GM23338 (cell line): ENCODE data around the gene APLNR. TPM values are rescaled to one million over a fixed set of nuclear protein-coding genes. Genes with fewer than 3 reads are reported as not detected.

ENCODE experiments used
- ATAC-seq: fragments of 200-7000 bp; cut with Tn5 transposase; 3 replicates; pipeline ENCODE4 v1.9.1; 2020
- DNase-seq: peaks from one replicate; pipeline ENCODE4 v3.0.0-alpha.2; 2015; ENCODE audit warnings: low spot score
- H2AFZ ChIP-seq: fragments of 200-600 bp; sonication (generic); 2 replicates; pipeline ENCODE4 v1.8.0; 2016; ENCODE audit warnings: antibody characterized with exemption, mild to moderate bottlenecking, moderate library complexity
- H3F3A ChIP-seq: fragments of 200-600 bp; sonication (generic); replicated peaks from 2 replicates; pipeline ENCODE4 v1.8.0; 2017; ENCODE audit warnings: antibody characterized with exemption, mixed run types, low read depth
- H3K27ac ChIP-seq: fragments of 200-600 bp; sonication (generic); 2 replicates; pipeline ENCODE4 v1.6.1; 2016; ENCODE audit warnings: low read depth
- H3K27me3 ChIP-seq: fragments of 200-600 bp; sonication (generic); 2 replicates; pipeline ENCODE4 v1.8.0; 2016; ENCODE audit warnings: mild to moderate bottlenecking, mixed run types, moderate library complexity; ENCODE audit not compliant: insufficient read depth
- H3K36me3 ChIP-seq: fragments of 200-600 bp; sonication (generic); 2 replicates; pipeline ENCODE4 v1.8.0; 2016; ENCODE audit warnings: mild to moderate bottlenecking; ENCODE audit not compliant: insufficient read depth
- H3K4me1 ChIP-seq: fragments of 200-600 bp; sonication (generic); 2 replicates; pipeline ENCODE4 v1.8.0; 2016; ENCODE audit warnings: mild to moderate bottlenecking, moderate library complexity; ENCODE audit not compliant: insufficient read depth
- H3K4me2 ChIP-seq: fragments of 200-600 bp; sonication (generic); 2 replicates; pipeline ENCODE4 v1.7.1; 2017; ENCODE audit warnings: mixed run types
- H3K4me3 ChIP-seq: fragments of 200-600 bp; sonication (generic); 2 replicates; pipeline ENCODE4 v1.6.1; 2016; ENCODE audit warnings: mixed run types
- H3K79me2 ChIP-seq: fragments of 200-600 bp; sonication (generic); replicated peaks from 2 replicates; pipeline ENCODE4 v1.8.0; 2017; ENCODE audit warnings: mild to moderate bottlenecking; ENCODE audit not compliant: insufficient read depth
- H3K9me2 ChIP-seq: fragments of 200-600 bp; sonication (generic); 2 replicates; pipeline ENCODE4 v1.8.0; 2017; ENCODE audit not compliant: insufficient read depth
- H4K20me1 ChIP-seq: fragments of 200-600 bp; sonication (generic); replicated peaks from 2 replicates; pipeline ENCODE4 v1.8.0; 2017; ENCODE audit warnings: mild to moderate bottlenecking; ENCODE audit not compliant: insufficient read depth
- H3K27ac Mint-ChIP-seq: 2 replicates; pipeline ENCODE4 v1.8.0; 2020; ENCODE audit warnings: inconsistent platforms, mild to moderate bottlenecking, moderate library complexity, mixed read lengths
- H3K27me3 Mint-ChIP-seq: 3 replicates; pipeline ENCODE4 v1.8.0; 2022; ENCODE audit warnings: low read depth, mild to moderate bottlenecking, moderate library complexity, mixed read lengths, inconsistent platforms; ENCODE audit not compliant: insufficient read depth, poor library complexity
- H3K36me3 Mint-ChIP-seq: 3 replicates; pipeline ENCODE4 v1.8.0; 2021; ENCODE audit warnings: low read depth, mild to moderate bottlenecking, inconsistent platforms, moderate library complexity, mixed read lengths
- H3K4me1 Mint-ChIP-seq: 3 replicates; pipeline ENCODE4 v1.8.0; 2020; ENCODE audit warnings: mild to moderate bottlenecking, inconsistent platforms, mixed read lengths
- H3K4me3 Mint-ChIP-seq: 3 replicates; pipeline ENCODE4 v1.8.0; 2021; ENCODE audit warnings: moderate library complexity, mild to moderate bottlenecking, inconsistent platforms, mixed read lengths
- H3K9me3 Mint-ChIP-seq: 3 replicates; pipeline ENCODE4 v1.8.0; 2020; ENCODE audit warnings: moderate library complexity, mild to moderate bottlenecking, inconsistent platforms, mixed read lengths
- CREB1 ChIP-seq: fragments of 250-450 bp; sonication (Bioruptor Pico); IDR thresholded peaks from 2 replicates; pipeline ENCODE4 v1.5.0; 2020; ENCODE audit warnings: low read depth, mild to moderate bottlenecking, moderate library complexity
- POLR2AphosphoS5 ChIP-seq: IDR thresholded peaks from 2 replicates; pipeline ENCODE4 v1.6.1; 2016; ENCODE audit warnings: antibody characterized with exemption, low read depth
- STAT1 ChIP-seq: IDR thresholded peaks from one replicate; pipeline ENCODE4 v1.6.1; 2016; ENCODE audit warnings: antibody characterized with exemption; ENCODE audit not compliant: unreplicated experiment
- polyA plus RNA-seq: library from polyadenylated mRNA; unstranded; fragments of >200 nt; fragmentation: Nextera tagmentation; extraction: Ambion mirVana; gene quantifications from 2 replicates; pipeline ENCODE4 v1.2.1, GENCODE V29; 2016
- total RNA-seq: library from RNA; depleted of rRNA; stranded (reverse); fragments of >200 nt; shearing (Covaris generic); gene quantifications from 2 replicates; pipeline ENCODE4 v1.2.3, GENCODE V29; 2014
- TF ChIP-seq, protein P1 (sequence below): fragments of 250-450 bp; sonication (Bioruptor Pico); IDR thresholded peaks from 2 replicates; pipeline ENCODE4 v1.5.0; 2020; ENCODE audit warnings: mild to moderate bottlenecking, moderate library complexity
- TF ChIP-seq, protein P2 (sequence below): IDR thresholded peaks from 2 replicates; pipeline ENCODE4 v1.6.1; 2016; ENCODE audit warnings: antibody characterized with exemption
- TF ChIP-seq, protein P3 (sequence below), 2 experiments: fragments of 200-600 bp in 1 of 2; sonication (generic) in 1 of 2; conservative IDR thresholded peaks; 2 replicates each; pipeline versions ENCODE4 v1.5.1 to v1.6.1; 2016 to 2017; ENCODE audit warnings: antibody characterized with exemption in 2 of 2, low read depth in 2 of 2, mild to moderate bottlenecking in 2 of 2, moderate library complexity in 1 of 2

APLNR gene
- total and polyA plus RNA-seq, 2 experiments from 2014 or later = 0.10 TPM; not detected in 1

DNA sequence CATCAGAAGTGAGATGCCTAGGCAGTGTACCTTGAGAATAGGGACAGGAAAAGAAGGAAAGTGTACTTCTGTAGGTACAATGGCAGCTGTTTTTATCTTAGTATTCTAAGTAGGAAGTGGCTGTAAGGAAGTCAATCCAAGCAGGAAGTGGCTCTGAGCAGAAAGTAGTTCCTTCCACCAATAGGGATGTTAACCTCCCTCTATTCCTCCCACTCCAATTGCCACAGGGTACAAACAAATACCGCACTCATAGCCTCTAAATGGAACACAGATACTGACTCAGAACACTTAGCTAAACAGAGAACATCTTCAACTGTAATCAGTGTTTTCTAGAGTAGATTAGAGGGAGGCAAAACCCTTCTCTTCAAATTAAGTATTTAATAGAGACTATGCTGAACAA lies 44.7 kb downstream of the APLNR start (continued):
- TF ChIP-seq, protein P1, sequence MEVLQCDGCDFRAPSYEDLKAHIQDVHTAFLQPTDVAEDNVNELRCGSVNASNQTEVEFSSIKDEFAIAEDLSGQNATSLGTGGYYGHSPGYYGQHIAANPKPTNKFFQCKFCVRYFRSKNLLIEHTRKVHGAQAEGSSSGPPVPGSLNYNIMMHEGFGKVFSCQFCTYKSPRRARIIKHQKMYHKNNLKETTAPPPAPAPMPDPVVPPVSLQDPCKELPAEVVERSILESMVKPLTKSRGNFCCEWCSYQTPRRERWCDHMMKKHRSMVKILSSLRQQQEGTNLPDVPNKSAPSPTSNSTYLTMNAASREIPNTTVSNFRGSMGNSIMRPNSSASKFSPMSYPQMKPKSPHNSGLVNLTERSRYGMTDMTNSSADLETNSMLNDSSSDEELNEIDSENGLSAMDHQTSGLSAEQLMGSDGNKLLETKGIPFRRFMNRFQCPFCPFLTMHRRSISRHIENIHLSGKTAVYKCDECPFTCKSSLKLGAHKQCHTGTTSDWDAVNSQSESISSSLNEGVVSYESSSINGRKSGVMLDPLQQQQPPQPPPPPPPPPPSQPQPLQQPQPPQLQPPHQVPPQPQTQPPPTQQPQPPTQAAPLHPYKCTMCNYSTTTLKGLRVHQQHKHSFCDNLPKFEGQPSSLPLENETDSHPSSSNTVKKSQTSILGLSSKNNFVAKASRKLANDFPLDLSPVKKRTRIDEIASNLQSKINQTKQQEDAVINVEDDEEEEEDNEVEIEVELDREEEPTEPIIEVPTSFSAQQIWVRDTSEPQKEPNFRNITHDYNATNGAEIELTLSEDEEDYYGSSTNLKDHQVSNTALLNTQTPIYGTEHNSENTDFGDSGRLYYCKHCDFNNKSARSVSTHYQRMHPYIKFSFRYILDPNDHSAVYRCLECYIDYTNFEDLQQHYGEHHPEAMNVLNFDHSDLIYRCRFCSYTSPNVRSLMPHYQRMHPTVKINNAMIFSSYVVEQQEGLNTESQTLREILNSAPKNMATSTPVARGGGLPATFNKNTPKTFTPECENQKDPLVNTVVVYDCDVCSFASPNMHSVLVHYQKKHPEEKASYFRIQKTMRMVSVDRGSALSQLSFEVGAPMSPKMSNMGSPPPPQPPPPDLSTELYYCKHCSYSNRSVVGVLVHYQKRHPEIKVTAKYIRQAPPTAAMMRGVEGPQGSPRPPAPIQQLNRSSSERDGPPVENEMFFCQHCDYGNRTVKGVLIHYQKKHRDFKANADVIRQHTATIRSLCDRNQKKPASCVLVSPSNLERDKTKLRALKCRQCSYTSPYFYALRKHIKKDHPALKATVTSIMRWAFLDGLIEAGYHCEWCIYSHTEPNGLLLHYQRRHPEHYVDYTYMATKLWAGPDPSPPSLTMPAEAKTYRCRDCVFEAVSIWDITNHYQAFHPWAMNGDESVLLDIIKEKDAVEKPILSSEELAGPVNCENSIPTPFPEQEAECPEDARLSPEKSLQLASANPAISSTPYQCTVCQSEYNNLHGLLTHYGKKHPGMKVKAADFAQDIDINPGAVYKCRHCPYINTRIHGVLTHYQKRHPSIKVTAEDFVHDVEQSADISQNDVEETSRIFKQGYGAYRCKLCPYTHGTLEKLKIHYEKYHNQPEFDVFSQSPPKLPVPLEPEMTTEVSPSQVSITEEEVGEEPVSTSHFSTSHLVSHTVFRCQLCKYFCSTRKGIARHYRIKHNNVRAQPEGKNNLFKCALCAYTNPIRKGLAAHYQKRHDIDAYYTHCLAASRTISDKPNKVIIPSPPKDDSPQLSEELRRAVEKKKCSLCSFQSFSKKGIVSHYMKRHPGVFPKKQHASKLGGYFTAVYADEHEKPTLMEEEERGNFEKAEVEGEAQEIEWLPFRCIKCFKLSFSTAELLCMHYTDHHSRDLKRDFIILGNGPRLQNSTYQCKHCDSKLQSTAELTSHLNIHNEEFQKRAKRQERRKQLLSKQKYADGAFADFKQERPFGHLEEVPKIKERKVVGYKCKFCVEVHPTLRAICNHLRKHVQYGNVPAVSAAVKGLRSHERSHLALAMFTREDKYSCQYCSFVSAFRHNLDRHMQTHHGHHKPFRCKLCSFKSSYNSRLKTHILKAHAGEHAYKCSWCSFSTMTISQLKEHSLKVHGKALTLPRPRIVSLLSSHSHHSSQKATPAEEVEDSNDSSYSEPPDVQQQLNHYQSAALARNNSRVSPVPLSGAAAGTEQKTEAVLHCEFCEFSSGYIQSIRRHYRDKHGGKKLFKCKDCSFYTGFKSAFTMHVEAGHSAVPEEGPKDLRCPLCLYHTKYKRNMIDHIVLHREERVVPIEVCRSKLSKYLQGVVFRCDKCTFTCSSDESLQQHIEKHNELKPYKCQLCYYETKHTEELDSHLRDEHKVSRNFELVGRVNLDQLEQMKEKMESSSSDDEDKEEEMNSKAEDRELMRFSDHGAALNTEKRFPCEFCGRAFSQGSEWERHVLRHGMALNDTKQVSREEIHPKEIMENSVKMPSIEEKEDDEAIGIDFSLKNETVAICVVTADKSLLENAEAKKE (CRISPR knock-in tag) = no peak
- TF ChIP-seq, protein P2, sequence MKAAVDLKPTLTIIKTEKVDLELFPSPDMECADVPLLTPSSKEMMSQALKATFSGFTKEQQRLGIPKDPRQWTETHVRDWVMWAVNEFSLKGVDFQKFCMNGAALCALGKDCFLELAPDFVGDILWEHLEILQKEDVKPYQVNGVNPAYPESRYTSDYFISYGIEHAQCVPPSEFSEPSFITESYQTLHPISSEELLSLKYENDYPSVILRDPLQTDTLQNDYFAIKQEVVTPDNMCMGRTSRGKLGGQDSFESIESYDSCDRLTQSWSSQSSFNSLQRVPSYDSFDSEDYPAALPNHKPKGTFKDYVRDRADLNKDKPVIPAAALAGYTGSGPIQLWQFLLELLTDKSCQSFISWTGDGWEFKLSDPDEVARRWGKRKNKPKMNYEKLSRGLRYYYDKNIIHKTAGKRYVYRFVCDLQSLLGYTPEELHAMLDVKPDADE = no peak
- TF ChIP-seq CREB1 (CRISPR knock-in tag) (no peak), POLR2AphosphoS5 (no peak)

DNA sequence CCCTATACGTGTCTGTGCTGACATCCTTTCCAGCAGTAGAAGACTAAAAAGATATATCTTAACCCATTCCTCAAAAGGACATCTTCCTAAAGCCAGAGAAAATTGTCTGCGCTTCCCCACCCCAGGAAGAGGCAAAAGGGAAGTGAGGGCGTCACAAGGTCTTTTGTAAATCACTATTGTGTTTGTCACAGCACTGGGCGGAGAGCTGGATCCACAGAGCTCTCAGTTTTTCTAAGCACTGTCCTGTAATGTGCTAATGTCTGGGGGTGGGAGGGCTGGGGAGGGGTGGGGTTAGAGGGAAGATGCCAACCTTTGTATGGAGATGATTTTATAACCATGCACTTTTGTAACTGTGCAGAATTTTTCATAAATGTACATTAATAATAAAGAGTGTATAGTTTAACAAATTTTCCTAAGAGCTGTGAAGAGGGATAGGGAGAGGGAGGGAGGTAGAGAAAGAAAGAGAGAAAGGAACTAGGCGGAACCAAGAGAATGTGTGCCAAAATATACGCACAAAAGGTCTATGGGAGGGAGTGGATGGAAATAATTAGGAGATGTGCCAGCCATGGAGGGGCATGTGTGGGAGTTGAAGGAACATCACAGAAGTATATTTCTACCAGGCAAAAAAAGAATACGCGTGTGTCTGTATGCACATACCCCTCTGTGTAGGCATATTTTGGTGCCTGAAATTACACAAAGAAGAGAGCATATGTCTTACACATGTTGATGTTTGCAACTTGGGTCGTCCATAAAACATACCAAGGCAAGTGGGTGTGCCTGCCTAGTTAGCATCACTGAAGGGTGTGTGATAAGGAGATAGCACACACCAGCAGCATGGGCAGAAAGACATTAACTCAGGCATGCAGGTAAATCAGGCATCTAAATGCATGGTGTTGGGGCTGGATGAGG lies 45.5 kb downstream of the APLNR start:
- Mint-ChIP-seq H3K27me3 (peaks cover 2% of the 10 kb centered on the region), H3K36me3 (no peaks in the 10 kb centered on the region), H3K4me1 (peaks cover 16% of the 10 kb centered on the region), H3K9me3 (no peaks in the 10 kb centered on the region), H3K4me3 (no peak overlapping the region), H3K27ac (no peak overlapping the region)
- Histone ChIP-seq H3K4me3 (no peak overlapping the region), H3K36me3 (no peaks in the 10 kb centered on the region), H3K79me2 (no peaks in the 10 kb centered on the region), H2AFZ (peak overlapping the region; percentile 63; the same call in 1 of the 2 replicates), H3K4me1 (peaks cover 2% of the 10 kb centered on the region), H4K20me1 (no peaks in the 10 kb centered on the region), H3K27me3 (no peaks in the 10 kb centered on the region), H3K9me2 (0 out of 2 replicates have a peak, but pooled peaks cover 7% of the 10 kb centered on the region), H3K27ac (no peak overlapping the region), H3K4me2 (no peak overlapping the region), H3F3A (no peaks in the 10 kb centered on the region)
- ATAC-seq (no peak), DNase-seq (peak; percentile 8)
- TF ChIP-seq, protein P3, sequence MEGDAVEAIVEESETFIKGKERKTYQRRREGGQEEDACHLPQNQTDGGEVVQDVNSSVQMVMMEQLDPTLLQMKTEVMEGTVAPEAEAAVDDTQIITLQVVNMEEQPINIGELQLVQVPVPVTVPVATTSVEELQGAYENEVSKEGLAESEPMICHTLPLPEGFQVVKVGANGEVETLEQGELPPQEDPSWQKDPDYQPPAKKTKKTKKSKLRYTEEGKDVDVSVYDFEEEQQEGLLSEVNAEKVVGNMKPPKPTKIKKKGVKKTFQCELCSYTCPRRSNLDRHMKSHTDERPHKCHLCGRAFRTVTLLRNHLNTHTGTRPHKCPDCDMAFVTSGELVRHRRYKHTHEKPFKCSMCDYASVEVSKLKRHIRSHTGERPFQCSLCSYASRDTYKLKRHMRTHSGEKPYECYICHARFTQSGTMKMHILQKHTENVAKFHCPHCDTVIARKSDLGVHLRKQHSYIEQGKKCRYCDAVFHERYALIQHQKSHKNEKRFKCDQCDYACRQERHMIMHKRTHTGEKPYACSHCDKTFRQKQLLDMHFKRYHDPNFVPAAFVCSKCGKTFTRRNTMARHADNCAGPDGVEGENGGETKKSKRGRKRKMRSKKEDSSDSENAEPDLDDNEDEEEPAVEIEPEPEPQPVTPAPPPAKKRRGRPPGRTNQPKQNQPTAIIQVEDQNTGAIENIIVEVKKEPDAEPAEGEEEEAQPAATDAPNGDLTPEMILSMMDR (conservative IDR thresholded peaks at IDR 0.05; ENCODE audit: low read depth in 2 of 2) = no peak
- TF ChIP-seq STAT1 (no peak), POLR2AphosphoS5 (no peak)
